ENCODE data around the gene HOGA1.
"Not testable (repeated sequence)": the region's sequence is repeated elsewhere in the genome, so short reads cannot be mapped to it uniquely, and the experiment has no call there.

The HOGA1 gene

DNA sequence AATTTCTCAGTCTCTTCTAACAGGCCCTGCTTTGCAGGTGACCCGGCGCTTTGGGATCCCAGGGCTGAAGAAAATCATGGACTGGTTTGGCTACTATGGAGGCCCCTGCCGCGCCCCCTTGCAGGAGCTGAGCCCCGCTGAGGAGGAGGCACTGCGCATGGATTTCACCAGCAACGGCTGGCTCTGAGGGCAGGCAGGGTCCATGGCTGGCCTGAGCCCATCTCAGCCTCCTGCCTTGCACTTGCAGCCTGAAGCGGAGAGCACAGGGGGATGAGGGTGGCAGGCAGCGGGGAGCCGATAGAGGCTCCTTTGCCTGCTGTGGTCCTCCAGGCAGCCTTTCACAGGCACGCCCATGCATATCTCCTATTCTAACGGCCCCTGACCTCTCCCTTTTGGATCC is 27.3 kb downstream of the HOGA1 start:
- no peak for DNase-seq (ENCODE audit: low read depth in 3 of 3)

DNA sequence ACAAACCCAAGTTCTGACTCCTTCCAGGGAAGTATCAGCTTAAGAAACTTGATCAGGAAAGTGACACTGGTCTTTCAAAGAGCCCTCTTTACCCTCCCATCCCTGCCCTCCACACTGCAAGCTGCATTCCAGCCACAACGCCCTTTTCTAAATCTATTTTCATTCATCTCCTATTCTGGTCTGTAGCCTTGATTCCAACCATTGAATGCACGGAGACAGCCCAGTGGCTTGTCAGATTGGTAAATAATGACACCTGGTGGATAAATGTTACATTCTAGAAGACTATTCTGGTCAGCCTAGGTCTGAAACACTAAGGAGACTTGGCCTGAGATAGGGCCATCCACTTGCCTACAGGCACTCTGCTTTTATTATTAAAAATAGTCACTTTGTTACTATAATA is 28.2 kb downstream of the HOGA1 start:
- DNase-seq (ENCODE audit: low read depth in 3 of 3) = no peak

DNA sequence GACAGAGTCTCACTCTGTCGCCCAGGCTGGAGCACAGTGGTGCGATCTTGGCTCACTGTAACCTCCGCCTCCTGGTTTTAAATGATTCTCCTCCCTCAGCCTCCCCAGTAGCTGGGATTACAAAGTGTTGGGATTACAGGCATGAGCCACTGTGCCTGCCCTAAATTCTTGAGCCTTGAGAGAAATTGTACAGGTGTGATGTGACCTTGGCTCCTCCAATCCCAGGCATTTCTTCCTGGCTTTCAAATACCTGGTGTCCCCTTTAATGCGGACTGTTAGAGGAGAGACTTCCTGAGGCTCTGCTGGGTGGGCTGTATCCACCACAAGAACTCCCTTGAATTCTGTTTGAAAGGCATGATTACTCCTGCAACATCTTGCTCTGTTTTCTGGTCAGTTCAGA is 34.1 kb downstream of the HOGA1 start:
- no peak for DNase-seq (ENCODE audit: low read depth in 3 of 3)

DNA sequence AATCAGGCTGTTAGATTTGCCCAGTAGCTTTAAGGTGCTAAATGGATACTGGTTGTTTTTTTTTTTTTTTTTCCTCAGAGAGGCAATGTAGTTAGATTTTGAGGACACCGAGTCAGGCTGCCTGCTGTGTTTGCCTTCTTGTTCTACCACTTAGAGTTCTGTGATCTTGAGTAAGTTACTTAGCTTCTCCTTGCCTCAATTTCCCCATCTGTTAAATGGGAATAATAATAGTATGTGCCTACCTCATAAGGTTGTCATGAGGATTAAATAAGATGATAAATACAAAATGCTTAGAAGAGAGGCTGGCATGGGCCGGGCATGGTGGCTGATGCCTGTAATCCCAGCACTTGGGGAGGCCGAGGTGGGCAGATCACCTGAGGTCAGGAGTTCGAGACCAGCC is 34.5 kb downstream of the HOGA1 start:
- DNase-seq (ENCODE audit: low read depth in 3 of 3) = no peak

DNA sequence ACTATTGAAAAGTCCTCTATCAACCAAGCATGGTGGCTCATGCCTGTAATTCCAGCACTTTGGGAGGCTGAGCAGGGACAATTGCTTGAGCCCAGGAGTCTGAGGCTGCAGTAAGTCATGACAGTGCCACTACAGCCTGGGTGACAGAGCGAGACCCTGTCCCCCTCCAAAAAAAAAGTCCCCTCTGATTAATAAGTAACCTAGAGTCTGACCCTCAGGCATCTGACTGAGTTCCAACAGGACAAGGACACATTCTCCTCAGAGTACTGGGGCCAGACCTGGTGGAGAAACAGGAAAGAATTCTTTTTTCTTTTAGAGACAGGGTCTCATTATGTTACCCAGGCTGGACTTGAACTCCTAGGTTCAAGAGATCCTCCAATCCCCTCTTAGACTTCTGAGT is 39.1 kb downstream of the HOGA1 start:
- DNase-seq (ENCODE audit: low read depth in 3 of 3) = no peak

DNA sequence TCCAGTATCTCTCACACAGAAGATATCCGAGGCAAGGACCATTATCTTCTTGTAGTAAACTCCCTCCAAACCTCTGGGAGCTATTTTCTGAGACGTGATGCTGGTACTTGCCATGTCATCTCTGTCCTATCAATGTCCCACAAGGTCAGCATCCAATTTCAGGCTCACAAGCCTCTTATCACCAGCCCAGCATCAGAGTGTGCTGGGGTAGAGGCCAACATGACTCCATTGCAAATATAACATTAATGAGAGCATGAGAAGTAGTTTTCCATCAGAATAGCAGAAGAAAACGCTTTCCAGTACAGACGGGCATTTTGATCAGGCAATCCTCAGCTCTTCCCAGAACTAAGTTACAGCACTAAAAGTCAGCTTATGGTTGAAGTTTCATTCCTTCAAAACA is 43.5 kb downstream of the HOGA1 start:
- no peak for DNase-seq (ENCODE audit: low read depth in 3 of 3)

DNA sequence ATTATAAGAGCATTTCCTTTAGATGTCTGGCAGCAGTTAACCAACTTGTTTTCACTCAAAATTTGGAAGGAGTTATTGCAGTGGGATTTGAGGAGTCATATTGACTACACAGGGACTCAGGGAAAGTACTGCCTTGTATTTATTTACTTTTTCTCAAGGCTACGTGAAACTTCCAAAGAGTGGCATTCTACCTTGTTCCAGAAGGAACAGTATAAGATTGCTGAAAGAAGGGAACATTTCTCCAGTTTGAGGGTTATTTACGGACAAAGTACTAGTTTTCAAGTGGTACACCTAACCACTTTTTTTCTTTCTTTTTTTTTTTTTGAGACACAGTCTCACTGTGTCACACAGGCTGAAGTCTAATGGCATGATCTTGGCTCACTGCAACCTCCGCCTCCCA is 44.0 kb downstream of the HOGA1 start:
- DNase-seq (ENCODE audit: low read depth in 3 of 3) = no peak

DNA sequence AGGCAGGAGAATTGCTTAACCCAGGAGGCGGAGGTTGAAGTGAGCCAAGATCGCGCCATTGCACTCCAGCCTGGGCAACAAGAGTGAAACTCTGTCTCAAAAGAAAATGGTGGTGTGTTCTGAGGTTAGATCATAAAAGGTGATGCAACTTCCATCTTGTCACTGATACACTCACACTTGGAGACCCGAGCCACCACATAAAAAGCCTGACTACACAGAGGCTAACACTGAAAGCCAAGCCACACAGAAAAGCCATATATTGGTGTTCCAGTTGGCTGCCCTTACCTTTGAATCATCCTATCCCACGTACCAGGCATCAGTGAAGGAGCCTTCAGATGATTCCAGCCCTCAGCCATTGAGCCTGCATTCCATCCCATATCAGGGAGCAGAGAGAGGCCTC is 45.1 kb downstream of the HOGA1 start:
- DNase-seq (ENCODE audit: low read depth in 3 of 3) = no peak

DNA sequence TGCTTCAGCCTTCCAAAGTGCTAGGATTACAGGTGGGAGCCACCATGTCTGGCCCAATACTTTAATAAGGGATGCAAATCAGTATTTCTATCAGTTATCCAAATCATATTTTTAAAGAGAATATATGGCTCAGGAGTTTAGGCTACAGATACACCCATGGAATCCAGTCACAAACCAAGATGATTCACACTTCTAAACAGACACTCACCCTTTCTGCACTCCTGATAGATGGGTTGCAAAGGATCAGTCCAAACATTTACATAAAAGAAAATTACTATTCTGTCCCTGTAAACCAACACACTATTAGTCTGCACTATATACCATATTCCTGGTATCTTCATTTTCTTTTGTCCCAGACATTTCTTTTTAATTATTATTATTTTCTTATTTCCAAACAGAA is 46.9 kb downstream of the HOGA1 start:
- no peak for DNase-seq (ENCODE audit: low read depth in 3 of 3)

DNA sequence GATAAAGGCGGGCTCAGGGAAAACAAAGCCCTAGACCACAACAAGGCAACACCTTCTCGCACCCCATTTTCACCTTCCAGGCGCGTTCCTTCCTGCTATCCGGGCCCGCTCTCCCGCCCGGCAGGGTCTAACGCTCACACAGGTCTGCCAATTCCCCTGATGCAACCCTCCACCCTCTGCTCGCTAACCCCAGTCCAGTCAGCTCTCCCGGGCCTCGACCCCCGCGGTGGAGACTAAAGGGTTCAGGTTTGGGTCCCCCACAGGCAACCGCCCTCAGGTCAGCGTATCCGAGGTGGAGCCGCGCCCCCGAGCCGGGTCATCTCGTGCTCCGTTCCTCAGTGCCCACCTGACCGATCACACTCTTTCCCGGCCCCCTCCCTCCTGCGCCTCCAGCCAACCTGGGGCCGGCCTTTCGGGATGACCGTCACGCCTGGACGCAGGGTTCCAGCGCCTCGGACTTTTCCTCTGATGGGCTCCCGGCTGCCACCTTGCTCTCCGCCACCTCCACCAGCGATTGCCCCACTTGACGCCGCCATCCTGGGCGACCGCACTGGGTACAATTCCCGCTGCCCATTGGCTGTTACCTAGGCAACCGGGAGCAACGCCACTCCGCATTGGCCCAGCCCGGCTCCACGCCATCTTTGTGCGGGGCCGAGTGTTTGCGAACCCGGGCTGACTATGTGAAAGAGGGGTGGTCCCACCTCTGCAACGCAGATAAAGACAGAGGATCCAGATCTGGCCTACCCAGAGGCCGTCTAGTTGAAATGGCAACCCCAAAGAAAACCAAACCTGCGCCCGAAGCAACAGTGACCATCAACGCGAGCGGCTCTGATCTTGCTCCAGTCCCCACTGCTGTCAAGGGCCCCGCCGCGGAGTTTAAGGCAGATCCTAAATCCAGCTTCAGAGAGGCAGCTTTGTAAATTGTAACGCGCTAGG is 49.0 kb downstream of the HOGA1 start, which contains the start of gene MORN4:
MORN4 (minus strand) TSS at position 552 of the 936 bp plus-strand sequence. CDS start 13,847 bp downstream, outside the sequence.
- peak; percentile 84 to 93 (median 85) for DNase-seq (ENCODE audit: low read depth in 3 of 3)

DNA sequence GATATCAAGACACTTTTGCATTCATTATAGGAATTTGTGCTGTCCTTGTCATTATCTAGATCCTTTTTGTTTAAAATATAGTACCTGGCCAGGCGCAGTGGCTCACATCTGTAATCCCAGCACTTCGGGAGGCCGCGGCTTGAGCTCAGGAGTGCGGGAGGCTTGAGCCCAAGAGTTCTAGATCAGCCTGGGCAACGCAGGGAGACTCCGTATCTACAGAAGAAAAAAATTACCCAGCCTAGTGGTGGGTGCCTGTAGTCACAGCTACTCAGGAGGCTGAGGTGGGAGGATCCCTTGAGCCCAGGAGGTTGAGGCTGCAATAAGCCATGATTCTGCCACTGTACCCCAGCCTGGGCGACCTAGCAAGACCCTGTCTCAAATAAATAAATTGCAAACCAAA is 49.7 kb downstream of the HOGA1 start:
- DNase-seq (ENCODE audit: low read depth in 3 of 3) = no peak

DNA sequence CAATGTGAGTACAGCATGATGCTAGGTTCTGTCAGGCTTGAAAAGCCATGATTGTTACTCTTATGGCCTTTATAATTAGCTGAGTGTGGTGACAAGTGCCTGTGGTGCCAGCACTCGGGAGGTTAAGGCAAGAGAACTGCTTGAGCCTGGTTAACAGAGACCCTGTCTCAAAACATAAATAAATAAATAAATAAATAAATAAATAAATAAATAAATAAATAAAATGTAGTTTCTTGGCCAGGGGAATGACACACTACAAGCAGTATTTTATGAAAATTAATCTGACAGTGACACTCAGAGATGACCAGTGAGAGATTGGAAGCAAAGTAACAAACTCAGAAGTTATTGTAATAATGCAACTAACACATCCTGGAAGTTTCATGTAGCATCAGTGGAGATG is 51.4 kb downstream of the HOGA1 start:
- no peak for DNase-seq (ENCODE audit: low read depth in 3 of 3)

DNA sequence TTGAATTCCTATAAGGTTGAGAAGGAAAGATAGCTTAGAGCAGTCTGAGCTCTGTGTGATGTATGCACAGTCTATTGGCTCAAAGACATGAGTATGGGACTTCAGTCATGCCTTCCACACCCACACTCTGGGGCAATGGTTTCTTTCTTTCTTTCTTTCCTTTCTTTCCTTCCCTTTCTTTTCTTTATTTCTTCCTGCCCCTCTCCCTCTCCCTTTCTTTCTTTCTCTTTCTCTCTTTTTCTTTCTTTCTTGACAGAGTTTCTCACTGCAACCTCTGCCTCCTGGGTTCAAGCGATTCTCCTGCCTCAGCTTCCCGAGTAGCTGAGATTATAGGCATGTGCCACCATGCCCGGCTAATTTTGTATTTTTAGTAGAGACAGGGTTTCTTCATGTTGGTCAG is 54.9 kb downstream of the HOGA1 start:
- DNase-seq (ENCODE audit: low read depth in 3 of 3) = not testable (repeated sequence)

DNA sequence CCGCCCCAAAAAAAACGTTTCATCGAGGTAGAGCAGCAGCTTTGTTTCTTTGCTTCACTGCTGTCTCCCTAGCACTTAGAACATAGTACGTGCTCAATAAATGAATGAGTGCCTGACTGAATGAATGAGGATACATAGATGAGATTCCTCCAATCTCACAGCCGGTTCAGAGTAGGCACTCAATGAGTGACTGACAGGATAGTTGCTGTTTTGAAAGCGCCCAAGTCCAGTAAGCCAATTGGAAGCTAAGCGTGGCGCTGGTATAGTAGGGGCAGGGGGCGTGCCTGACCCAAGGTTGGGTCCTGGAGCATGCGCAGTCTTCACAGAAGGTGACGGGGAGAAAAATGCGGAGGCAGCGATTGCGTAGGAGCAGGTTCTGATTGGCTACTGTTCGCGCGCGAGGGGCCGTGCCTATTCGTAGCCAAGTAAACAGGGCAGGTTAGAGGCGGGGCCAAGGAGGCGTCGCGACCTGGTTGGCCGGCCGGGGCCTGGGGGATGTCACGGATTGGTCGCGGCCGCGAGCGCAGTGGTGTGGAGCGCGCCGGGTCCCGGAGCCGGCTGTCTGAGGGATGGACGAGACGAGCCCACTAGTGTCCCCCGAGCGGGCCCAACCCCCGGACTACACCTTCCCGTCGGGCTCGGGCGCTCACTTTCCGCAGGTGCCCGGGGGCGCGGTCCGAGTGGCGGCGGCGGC is 56.1 kb downstream of the HOGA1 start, which contains the start of gene PI4K2A:
PI4K2A (plus strand) TSS at position 498 of the 694 bp plus-strand sequence; CDS start at position 570, 72 bp downstream.
- DNase-seq (ENCODE audit: low read depth in 3 of 3) = peak; percentile 99 to 100 (median 99)

DNA sequence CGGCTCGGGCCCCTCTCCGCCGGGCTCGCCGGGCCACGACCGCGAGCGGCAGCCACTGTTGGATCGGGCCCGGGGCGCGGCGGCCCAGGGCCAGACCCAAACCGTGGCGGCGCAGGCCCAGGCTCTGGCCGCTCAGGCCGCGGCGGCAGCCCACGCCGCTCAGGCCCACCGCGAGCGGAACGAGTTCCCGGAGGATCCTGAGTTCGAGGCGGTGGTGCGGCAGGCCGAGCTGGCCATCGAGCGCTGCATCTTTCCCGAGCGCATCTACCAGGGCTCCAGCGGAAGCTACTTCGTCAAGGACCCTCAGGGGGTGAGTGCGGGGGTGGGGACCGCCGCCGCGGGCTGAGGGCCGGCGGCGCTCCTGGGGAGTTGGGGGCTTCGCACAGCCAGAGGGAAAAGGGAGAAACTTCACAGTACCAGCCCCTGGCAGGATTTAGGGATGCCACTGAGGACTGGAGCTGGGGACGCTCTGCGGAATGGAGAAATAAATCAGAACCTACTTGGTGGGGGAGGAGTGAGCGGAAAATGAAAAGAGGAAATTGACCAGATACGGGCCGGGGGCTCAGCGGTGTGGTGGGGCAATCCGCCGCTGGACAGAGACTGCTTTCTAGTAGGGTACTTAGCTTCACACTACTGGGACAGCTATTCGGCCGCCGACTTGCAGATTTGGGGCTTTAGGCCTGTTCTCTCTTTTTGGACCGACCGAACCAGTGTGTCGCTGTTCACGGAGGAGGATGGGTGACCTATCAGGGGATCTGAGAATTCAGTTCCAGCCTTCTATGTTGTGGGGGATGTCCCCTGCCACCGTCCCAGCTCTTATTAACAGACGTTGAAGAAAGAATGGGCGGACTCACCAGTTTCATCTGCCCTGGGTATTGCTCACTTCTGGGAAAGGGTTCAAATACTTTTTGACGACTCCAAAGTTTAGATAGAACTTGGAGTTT is 57.0 kb downstream of the HOGA1 start:
- peak in 1 of 3 donors; percentile 18 for DNase-seq (ENCODE audit: low read depth in 3 of 3)

DNA sequence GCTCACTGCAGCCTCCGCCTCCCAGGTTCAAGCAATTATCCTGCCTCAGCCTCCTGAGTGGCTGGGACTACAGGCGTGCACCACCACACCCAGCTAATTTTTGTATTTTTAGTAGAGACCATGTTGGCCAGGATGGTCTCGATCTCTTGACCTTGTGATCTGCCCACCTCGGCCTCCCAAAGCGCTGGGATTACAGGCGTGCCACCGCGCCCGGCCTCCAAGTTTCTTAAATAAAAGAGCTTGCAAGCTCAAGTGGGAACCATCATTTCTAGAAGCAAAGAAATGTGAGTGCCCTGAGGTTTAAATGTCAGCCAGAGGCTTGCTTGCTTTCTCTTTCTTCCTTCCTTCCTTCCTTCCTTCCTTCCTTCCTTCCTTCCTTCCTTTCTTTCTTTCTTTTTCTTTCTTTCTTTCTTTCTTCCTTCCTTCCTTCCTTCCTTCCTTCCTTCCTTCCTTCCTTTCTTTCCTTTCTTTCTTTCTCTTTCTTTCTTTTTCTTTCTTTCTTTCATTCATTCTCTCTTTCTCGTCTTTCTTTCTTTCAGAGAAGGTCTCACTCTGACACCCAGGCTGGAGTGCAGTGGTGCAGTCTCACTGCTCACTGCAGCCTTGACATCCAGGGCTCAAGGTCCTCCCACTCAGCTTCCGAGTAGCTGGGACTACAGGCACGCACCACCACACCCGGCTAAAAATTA is 58.4 kb downstream of the HOGA1 start:
- DNase-seq (ENCODE audit: low read depth in 3 of 3) = not testable (repeated sequence)

DNA sequence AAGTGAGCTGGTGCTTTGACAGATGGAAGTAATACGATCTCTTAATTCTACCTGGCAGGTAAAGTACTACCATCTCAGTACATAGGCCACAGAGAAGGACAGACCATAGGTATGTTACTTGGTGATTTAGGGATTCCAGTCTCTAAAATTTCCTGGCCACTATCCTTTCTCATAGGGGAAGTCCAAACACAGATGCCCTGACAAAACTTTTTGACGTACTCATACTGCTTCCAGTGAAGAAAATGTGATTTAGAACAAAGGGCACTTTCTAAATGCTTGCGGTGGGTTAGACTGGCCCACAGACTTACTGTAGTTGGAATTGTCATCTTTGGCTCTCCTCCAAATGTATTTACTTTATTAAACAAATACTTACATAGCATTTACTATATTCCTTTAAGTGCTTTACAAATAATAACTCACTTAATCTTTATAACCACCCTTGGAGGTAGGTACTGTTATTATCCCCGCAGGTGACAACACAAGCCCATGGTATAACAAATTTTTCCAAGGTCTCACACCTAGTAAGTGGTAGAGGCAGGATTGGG is 59.3 kb downstream of the HOGA1 start:
- DNase-seq (ENCODE audit: low read depth in 3 of 3) = no peak

DNA sequence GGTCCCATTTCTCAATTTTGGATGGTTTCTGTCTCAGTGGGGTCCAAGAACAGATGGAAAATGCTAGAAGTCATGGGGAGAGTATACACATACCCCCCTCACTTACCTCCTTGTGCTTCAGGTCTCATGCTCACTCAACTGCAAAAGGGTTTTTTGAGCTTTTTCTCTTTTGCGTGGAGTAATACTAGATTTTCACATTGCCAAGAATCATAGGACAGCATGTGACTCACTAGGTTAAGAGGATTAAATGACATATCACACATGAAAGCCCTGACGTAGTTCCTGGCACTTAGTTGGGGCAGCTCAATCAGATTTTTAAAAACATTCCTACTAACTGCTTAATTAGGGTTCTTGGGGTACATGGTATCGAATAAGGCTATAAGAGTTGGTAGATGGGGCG is 60.7 kb downstream of the HOGA1 start:
- no peak for DNase-seq (ENCODE audit: low read depth in 3 of 3)

DNA sequence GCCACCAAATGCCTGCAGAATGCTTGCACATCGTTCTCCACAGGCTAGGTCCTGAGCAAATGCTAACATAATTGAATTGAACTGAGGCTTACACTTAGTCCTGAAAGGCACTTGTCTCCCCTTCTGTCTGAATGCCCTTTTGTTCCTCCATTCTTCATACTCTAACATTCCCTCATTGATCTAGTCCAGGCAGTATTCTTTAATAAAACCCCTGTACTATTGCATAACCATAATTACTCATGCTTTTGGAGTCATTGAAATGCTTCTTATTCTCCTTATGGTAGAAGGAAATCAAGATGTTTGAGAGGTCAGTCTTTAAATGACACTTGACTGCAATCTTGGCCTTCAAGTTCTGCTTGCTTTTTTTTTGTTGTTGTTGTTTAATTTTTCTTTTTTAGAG is 63.4 kb downstream of the HOGA1 start:
- no peak for DNase-seq (ENCODE audit: low read depth in 3 of 3)

DNA sequence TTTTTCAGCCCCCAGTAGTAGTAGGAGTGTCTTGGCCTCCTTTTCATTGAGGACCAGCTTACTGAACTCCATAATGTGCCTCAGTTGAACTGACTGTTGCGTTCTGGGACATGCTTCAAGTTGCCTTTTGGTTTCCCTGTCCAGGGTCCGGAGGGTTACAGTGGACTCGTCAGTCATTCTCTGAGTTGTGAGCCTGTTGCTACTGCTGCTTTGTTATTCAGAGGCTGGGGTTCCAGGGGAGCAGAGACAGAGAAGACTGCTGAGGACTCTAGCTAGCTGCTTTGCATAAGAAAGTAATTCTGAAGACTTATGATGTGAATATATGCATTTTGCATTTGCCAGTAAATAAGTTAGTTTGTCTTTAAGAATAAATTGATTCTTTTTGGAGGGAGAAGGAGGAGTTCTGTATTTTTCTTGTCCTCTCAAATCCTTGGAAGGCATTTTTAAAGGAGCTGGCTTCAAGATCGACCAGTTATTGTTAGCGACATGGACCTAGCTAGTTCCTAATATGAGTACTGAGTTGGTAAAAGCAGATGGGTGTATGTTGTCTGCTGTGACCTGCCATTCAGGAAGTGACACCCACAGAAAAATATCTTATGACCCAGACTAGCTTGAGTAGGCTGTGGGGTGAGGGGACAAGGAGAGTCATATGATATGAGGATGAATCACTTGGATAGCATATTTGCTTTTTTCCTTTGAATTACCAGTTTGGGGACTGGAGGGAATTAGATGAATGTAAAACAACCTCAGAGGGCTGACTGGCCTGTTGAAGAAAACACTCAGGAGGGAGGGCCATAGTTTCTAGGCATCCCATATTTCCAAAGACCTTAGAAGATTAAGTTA is 64.6 kb downstream of the HOGA1 start:
- peak in 1 of 3 donors; percentile 16 for DNase-seq (ENCODE audit: low read depth in 3 of 3)

All from stimulated activated CD4-positive, alpha-beta T cell treated with anti-CD3 and anti-CD28 coated beads, TNF-alpha, amount 100 ng/mL, for 48 hours (primary cell).